Nucleus accumbens (tissue), 56 donors: ENCODE results near the gene WNK2.

ENCODE experiments used
- DNase-seq, 56 donors: peaks; one replicate each; lab custom pipeline; 2025; lab: John Stamatoyannopoulos, UW

Gene WNK2

DNA sequence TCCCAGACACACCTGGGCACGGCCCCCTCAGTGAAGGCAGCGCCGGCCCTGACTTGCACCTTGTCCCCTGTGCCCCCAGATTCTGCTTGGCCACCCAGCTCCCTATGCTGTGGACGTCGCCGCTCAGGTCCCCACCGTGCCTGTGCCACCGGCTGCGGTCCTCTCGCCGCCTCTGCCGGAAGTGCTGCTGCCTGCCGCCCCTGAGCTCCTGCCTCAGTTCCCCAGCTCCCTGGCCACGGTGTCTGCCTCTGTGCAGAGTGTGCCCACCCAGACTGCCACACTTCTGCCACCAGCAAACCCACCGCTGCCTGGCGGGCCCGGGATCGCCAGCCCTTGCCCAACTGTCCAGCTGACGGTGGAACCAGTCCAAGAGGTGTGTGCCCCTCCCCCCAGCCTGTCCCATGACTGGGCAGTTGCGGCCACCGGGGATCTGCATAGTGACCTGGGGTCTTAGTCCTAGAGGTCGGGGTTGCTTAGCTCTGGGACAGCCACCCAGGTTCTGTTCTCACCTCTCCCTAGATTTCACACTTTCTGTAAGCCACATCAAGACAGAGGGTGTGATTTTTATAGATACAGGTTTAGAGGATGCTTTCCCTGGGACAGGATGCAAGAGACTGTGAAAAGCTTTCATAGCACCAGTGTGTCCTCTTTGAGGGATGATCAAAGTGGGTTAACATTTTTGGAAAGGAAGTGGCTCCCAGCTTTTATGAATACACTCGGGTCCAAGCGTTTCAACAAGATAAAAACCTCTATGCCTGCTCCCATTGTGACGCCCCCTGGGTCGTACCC is 78.0 kb downstream of the WNK2 start:
- no peak for DNase-seq

DNA sequence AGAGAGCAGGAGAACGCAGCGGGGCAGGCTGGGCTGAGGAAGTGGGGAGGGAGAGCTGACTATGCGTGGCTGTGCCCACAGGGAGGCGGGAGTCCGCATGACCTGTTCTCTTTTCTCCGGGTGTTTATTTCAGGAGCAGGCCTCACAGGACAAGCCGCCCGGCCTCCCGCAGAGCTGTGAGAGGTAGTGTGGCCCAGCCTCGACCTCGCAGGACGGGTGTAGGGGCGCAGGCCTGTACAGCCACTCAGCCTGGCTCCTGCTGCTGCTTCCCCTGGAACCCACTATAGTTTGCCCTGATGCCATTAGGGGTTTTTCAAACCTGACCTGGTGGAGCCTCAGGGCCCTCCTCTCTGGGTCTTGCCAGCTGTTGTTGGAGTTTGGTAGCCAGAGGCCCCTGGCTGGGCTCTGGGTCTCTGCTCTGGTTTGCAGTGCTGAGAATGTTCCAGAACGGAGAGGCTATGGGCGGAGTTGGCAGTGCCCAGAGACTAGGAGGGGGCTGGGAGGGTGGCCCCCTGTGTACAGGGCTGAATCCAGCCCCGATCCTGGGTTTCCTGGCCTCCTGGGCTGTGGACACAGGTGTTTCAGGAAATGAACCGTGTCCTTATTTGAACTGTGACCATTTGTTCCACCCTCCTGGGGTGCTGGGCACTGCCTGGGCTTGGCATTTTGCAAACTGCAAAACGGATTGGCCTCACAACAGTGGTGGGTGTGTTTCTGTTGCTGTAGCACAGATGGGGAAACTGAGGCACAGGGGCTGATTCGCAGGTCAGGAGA is 78.8 kb downstream of the WNK2 start:
- no peak for DNase-seq

DNA sequence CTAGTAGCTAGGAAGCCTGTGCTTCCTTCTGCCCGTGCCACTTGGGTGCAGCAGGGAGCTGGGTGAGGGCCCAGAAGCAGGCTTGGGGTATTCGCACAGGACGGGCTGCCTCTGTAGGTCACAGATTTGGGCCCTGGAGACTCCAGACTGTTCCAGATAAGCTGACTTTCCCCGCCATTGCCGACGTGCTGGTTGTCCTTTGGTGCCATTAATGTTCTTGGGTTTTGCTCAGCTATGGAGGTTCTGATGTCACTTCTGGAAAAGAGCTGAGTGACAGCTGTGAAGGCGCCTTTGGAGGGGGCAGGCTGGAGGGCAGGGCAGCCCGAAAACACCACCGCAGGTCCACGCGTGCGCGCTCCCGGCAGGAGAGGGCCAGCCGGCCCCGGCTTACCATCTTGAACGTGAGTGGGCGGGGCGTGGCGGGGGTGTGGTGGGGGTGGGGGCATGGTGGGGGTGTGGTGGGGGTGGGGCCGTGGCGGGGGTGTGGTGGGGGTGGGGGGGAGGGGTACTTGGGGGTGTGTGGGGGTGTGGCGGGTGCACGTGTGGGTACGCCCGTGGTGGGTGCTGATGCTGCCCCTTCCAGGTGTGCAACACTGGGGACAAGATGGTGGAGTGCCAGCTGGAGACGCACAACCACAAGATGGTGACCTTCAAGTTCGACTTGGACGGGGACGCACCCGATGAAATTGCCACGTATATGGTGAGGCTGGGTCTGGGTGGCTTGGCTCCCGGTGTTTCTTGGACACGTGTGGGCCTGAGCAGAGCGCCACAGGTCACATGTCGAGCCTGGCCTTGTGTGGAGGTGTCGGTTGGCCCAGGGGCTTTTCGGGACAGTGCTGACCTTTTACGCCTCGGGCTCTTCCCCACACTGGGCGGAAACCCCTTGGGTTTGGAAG is 79.6 kb downstream of the WNK2 start:
- DNase-seq, result no peak

DNA sequence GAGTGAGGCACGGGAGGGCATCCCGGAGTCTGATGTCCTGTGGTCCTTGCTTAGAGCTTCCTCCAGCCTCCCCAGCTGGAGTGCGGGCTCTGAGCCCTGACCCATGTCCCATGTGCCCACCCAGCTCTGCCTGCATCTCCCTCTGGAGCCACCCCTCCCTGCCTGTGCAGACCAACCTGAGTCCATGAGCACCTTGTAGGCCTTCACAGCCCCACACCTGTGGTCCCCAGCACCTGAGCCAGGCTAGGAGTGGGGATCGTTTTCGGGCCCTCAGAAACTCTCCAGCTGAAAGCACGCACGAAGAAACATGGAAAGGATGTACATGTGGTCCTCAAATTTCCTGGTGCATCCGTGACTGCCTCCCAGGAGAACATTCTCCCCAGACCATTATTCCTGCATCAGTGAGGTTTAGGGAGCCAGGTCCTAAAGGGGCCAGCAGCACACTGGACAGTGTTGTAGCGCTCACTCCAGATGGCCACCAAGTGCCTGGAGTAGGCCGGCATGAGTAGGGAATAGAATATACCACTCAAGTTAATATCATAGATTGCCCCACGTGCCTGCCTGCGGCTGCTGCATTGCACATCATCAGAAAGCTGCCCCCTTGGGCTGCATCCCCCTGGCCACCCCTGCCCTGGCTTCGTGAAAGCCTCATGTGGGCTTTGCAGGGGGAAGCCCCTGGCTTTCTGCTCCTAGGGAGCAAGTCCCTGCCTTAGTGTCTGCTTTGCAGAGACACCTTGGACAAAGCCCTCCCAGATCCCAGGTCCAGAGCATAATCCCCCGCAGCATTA is 80.6 kb downstream of the WNK2 start:
- no peak for DNase-seq

DNA sequence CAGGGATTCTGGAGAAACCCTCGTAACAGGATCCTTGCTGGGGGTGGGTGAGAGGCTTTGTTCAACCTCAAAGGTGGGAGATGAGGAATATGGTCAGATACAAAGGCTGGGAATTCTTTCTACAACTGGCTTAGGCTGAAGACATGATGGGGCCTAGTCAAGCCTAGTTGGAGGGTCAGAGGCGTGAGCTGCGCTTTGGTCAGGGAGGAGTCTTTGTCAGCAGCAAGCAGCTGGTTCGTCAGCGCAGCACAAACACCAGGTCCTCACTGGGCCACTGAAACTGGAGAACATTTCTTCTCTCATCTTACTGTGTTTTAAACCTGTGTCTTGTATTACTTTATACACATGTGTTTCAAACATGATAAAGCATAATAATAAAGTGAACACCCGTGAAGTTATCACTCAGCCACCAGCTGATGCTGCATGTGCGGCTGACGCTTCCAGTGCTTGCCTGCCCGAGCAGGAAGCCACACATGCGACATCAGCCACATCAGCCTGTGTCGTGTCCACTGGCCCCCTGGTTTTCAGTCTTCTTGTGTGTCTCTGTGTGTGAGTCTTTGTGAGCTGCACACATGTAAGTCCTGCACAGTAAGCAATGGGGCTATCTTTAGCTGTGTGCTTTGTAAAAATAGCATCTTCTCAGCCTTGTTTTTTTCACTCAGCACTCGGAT is 81.5 kb downstream of the WNK2 start:
- no peak for DNase-seq

DNA sequence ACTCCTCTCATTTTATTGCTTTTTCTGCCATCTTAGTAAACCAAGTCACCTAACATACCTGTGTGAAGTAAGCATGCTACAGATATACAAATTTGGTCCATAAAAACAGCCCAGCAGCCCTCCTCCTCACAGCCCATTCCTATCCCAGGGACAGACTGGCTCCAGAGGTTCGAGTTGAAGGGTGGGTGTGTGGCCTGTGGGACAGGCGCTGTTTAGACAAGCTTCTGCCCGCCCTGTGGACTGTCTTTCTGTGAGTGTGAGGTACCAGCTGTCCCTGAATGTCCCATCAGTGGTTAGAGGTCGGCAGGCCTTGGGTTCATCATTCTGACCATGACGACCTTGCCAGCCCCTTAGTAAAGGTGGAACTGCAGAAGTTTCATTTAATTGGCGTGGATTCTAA is 82.0 kb downstream of the WNK2 start:
- no peak for DNase-seq

DNA sequence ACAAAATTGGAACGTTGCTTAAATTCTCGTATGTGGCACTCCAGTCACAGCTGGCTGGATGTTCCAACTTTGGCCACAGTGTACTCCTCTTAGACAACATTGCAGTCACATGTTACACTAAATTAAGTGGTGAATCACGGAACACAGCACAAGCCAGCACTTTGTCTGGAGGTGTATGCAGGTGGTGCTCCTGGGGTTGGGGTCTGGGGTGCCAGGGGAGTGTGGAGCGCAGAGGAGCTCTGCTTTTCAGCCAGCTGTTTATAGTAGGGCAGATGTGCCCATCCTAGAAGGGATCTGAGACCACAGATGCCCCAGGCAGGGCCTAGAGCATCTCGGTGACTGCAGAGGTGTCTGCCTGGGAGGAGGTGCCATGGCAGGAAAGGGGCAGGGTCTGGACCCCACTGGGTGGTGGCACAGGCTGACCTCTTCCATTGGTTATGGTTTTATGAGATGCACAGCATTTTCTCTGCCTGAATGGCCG is 82.6 kb downstream of the WNK2 start:
- DNase-seq, result no peak

DNA sequence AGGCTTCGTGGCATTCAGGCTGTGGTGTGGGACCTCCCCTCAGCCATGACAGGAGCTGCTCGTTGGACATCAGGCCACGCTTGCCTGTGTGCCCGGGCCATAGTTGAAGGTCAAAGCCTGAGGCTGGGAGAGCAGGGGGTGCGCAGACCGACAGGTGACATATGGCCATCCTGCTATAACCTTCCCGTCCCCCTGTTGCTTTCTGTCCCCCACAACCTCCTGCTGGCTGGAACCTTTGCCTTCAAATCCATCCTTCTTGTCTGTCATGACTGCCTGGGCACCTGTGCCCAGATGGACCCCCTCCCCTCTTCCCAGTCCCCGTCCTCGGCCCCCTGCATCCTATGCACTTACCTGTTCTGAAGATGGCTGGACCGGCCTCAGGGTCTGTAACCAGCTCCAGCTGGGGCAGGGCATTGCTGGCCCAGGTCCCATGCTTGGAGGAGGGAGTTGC is 83.2 kb downstream of the WNK2 start:
- DNase-seq, result no peak

DNA sequence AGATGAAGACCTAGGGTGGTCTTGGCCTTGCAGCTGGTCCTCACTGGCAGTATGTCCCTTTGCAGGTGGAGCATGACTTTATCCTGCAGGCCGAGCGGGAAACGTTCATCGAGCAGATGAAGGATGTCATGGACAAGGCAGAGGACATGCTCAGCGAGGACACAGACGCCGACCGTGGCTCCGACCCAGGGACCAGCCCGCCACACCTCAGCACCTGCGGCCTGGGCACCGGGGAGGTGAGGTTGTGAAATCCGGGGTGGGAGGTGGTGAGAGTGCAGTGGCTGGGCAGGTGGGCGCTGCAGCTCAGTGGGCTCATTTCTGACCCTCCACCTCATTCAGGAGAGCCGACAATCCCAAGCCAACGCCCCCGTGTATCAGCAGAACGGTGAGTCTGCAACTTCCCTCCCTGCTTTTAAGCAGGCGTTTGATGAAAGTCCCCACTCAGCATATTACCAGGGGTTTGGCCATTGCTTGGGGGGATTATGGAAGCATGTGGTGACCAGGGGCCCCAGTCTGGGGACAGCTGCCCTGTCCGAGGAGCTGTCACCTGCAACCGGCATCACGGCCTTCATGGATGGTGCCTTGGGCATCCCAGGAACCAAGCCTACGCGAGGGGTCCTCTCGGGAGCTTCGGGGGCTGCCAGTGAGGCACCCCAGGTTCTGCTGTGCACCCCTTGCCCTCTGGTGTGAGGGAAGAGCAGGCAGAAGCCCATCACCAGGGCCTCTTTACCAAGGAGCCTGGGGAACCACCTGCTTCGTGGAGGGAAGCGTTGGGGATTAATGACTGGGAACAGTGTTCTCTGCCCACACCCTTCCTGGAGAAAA is 84.0 kb downstream of the WNK2 start:
- no peak for DNase-seq

DNA sequence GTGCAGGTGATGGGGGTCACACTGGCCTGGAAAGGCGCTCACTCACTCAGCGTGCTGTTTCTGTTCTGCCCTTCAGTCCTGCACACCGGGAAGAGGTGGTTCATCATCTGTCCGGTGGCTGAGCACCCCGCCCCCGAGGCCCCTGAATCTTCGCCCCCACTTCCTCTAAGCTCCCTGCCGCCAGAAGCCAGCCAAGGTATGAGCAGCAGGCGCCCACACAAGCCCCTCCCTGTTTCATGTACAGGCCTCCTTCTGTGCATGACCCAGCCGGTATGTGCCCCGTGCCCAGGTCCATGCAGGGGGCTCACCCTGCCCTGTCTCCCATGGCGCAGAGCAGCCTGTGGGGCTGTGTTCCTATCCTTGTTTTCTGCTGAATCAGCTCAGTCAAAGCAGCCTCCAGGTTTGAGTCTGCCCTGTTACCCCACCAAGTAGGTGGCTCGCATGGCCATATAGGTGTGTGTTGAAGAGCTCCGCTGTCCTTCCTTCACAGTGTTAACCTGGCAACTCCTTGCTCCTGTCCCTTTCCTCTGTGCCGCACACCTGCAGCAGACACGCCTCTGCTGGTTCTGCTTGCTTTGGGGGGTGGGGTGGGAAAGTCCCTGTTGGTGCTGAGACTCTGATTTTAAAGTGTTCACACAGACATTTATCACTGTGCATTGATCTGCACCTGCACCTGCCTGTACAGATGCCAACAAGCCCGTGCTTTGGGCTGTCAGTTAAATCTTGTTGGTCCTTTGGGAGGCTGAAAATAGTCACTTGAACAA is 84.8 kb downstream of the WNK2 start:
- DNase-seq, result no peak

DNA sequence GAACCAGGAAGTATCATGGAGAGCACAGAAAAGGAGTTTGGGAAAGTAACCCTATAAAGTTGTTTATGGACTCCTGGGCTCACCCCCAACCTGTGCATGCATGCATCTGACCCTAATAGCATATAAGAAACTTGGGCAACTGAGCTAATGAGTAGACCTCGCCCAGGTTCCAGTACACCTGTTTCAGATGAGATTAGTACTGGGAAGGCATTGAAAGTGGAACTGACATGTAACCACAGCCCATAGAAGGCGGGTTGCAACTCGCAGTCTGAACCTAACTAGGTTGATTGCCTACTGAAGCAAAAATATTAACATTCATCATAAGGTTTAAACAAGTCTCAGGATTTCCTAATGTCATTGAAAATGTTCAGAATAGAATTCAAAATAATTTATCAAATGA is 87.0 kb downstream of the WNK2 start:
- no peak for DNase-seq

DNA sequence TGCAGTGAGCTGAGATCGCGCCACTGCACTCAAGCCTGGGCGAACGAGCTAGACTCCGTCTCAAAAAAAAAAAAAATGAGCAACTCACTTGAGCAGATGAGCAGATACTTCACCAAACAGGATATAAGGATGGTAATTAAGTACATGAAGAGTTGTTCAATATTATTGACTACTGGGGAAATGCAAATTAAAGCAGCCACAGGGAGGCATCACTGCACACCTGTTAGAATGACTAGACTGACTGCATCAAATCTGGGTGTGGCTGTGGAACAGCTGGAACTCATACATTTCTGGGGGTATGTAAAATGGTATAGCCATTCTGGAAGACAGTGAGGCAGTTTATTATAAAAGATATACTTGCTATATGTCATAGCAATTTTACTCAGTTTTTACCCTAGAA is 93.0 kb downstream of the WNK2 start:
- DNase-seq, result no peak

DNA sequence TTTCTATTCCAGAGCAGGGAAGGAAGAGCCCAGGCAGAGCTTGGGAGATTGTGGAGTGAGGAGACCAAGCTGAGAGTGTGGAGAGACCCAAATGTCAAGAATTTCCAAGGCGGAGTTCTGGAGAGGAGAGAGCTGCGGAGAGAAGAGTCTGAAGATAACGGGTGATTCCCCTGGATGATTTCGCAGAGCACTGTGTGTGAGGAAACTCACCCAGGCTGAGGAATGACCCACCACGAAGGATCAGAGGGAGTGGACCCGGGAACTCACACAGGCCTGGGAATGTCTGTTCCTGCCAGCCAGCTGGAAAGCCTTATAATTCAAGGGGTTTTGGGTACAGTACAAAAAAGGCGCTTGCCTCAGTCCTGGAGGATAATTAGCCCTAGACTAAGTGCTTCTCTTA is 94.2 kb downstream of the WNK2 start:
- no peak for DNase-seq

DNA sequence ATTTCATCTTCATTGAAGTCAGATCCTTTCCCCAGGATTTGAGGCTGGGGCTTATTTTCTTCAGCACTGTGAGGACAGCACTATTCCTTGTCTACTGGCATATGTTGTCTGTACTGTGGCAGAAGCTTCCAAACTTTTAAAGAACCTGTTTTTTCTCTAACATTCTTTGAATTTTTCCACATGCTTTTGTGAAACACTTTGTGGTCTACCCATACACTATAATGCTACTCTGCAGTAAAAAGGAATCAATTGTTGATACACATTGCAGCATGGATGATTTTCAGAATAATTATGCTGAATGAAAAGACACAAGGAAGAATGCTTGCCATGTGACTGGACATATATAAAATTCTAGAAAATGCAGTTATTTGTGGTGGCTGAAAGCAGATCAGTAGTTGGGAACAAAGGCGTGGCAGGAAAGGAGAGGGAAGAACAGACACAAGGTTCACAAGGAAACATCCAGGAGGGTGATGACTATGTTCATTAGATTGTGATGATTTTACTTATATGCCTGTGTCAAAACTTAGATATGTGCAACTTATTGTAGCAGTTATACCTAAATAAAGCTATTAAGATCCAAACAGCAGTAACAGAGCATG is 96.8 kb downstream of the WNK2 start:
- no peak for DNase-seq

DNA sequence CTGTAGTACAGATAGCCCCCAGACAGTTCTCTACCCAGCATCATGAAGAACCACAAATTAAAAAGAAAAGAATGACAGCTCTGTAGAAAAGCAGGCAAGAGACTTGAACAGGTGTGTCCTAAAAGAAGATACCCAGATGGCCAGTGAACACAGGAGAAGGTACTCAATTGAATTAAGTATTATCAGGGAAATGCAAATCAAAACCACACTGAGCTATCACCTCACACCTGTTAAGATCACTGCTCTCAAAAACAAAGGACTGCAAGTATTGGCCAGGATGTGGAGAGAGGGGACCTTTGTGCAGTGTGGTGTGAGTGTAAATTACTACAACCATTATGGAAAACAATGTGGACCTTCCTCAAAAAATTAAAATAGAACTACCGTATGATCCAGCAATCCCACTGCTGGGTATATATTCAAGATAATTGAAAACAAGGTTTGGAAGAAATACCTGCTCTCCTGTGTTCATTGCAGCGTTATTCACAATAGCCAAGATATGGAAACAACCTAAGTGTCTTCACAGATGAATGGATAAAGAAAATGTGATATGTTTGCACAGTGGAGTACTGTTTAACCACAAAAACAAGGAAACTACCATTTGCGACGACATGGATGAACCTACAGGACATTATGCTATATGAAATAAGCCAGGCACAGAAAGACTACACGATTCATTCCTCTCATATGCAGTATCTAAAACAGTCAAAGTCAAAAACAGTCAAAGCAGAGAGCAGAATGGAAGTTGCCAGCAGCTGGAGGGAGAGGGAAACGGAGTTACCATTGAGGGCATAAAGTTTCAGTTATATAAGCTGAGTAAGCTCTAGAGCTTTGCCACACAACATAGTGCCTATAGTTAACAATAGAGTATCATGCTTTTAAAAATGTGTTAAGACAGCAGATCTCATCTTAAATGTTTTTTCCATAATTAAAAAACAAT is 102.6 kb downstream of the WNK2 start:
- DNase-seq, result no peak

DNA sequence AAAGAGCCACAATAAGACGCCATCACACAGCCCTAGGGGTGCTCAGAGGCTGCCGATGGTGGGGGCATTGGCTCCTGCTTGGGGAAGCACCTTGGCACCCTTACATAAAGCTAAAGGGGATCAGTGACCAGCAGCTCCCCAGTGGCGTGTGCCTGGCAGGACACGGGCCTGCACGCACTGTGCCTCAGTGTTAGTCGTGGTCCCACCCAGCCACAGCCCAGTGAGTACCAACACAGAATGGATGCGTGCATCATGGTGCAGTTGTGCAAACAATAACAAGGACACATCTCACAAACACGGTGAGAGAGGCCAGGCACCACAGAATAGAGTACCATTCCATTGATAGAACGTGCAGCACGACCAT is 103.2 kb downstream of the WNK2 start:
- DNase-seq, result no peak
